Muscle of leg (tissue), 16 donors: ENCODE measurements around the gene IMPACT. TPM values are rescaled to one million over a fixed set of nuclear protein-coding genes. Genes with fewer than 3 reads are reported as not detected.

Experiments used
- DNase-seq: peaks from one replicate; pipeline ENCODE4 v3.0.0; 2013
- H3K27ac ChIP-seq: one replicate; pipeline ENCODE4 v1.5.1; 2013; ENCODE audit warnings: mild to moderate bottlenecking, low read length, control low read depth
- H3K27me3 ChIP-seq: one replicate; pipeline ENCODE4 v1.6.1; 2013; ENCODE audit warnings: low read length; ENCODE audit not compliant: control insufficient read depth, insufficient read depth
- H3K36me3 ChIP-seq: one replicate; pipeline ENCODE4 v1.6.1; 2013; ENCODE audit warnings: low read length; ENCODE audit not compliant: control insufficient read depth, insufficient read depth
- H3K4me1 ChIP-seq: one replicate; pipeline ENCODE4 v1.6.1; 2013; ENCODE audit warnings: low read length; ENCODE audit not compliant: control insufficient read depth, insufficient read depth
- H3K4me3 ChIP-seq: one replicate; pipeline ENCODE4 v1.5.1; 2013; ENCODE audit warnings: low read length, control low read depth
- H3K9me3 ChIP-seq: replicated peaks from 2 replicates; pipeline ENCODE4 v1.6.1; 2013; ENCODE audit warnings: low read depth, low read length; ENCODE audit not compliant: control insufficient read depth
- WGBS: methylation state at CpG from one replicate; pipeline ENCODE4 v1.1.5; 2013; ENCODE audit warnings: missing lambda C conversion rate; ENCODE audit not compliant: insufficient coverage; 5-methylcytosine and 5-hydroxymethylcytosine counted together
- long read RNA-seq, 11 donors: transcript quantifications; one replicate each; lab custom pipeline, GENCODE V29; 2026
- polyA plus RNA-seq, 8 donors: library from polyadenylated mRNA; unstranded; fragments of 120-200 nt; gene quantifications; one replicate each; pipeline versions ENCODE4 v1.2.1 to v1.2.3, GENCODE V29; 2013; ENCODE audit warnings: inconsistent platforms in 1 of 8, low replicate concordance in 1 of 8; ENCODE audit not compliant: insufficient read length in 8 of 8, insufficient read depth in 1 of 8
- total RNA-seq: library from RNA; stranded (reverse); fragments of 120-200 nt; gene quantifications from one replicate; pipeline ENCODE4 v1.2.4, GENCODE V29; 2013

The IMPACT gene, protein sequence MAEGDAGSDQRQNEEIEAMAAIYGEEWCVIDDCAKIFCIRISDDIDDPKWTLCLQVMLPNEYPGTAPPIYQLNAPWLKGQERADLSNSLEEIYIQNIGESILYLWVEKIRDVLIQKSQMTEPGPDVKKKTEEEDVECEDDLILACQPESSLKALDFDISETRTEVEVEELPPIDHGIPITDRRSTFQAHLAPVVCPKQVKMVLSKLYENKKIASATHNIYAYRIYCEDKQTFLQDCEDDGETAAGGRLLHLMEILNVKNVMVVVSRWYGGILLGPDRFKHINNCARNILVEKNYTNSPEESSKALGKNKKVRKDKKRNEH
- total RNA-seq, result 33.2 TPM
- polyA plus RNA-seq, result 10 to 100 TPM; 28.5 to 43.3 (median 37.1) TPM
- long read RNA-seq, donor 1, transcript IMPACT-201 (11 exons, 3,792 nt), result major isoform, 11 of 11 reads
- long read RNA-seq, donor 1, partial matches to known transcripts, result 0 of 11 reads
- long read RNA-seq, donor 1, other reads (novel, unspliced or antisense), result 0 of 11 reads
- long read RNA-seq, donor 2, partial matches to known transcripts, result 0 of 2 reads
- long read RNA-seq, donor 2, other reads (novel, unspliced or antisense), result 0 of 2 reads
- long read RNA-seq, donor 3, transcript IMPACT-201 (11 exons, 3,792 nt), result major isoform, 10 of 12 reads
- long read RNA-seq, donor 3, partial matches to known transcripts, result 0 of 12 reads
- long read RNA-seq, donor 3, other reads (novel, unspliced or antisense), result 0 of 12 reads
- long read RNA-seq, donor 4, transcript IMPACT-201 (11 exons, 3,792 nt), result major isoform, 8 of 8 reads
- long read RNA-seq, donor 4, partial matches to known transcripts, result 0 of 8 reads
- long read RNA-seq, donor 4, other reads (novel, unspliced or antisense), result 0 of 8 reads
- long read RNA-seq, donor 5, transcript IMPACT-201 (11 exons, 3,792 nt), result major isoform, 13 of 13 reads
- long read RNA-seq, donor 5, partial matches to known transcripts, result 0 of 13 reads
- long read RNA-seq, donor 5, other reads (novel, unspliced or antisense), result 0 of 13 reads
- long read RNA-seq, donor 6, transcript IMPACT-201 (11 exons, 3,792 nt), result major isoform, 16 of 24 reads
- long read RNA-seq, donor 6, partial matches to known transcripts, result 8 of 24 reads
- long read RNA-seq, donor 6, other reads (novel, unspliced or antisense), result 0 of 24 reads
- long read RNA-seq, donor 7, transcript IMPACT-201 (11 exons, 3,792 nt), result major isoform, 8 of 10 reads
- long read RNA-seq, donor 7, partial matches to known transcripts, result 0 of 10 reads
- long read RNA-seq, donor 7, other reads (novel, unspliced or antisense), result 0 of 10 reads
- long read RNA-seq, donor 8, transcript IMPACT-201 (11 exons, 3,792 nt), result major isoform, 7 of 7 reads
- long read RNA-seq, donor 8, partial matches to known transcripts, result 0 of 7 reads
- long read RNA-seq, donor 8, other reads (novel, unspliced or antisense), result 0 of 7 reads
- long read RNA-seq, donor 9, transcript IMPACT-201 (11 exons, 3,792 nt), result major isoform, 6 of 6 reads
- long read RNA-seq, donor 9, partial matches to known transcripts, result 0 of 6 reads
- long read RNA-seq, donor 9, other reads (novel, unspliced or antisense), result 0 of 6 reads
- long read RNA-seq, donor 10, transcript IMPACT-201 (11 exons, 3,792 nt), result major isoform, 12 of 13 reads
- long read RNA-seq, donor 10, partial matches to known transcripts, result 0 of 13 reads
- long read RNA-seq, donor 10, other reads (novel, unspliced or antisense), result 0 of 13 reads
- long read RNA-seq, donor 11, transcript IMPACT-201 (11 exons, 3,792 nt), result major isoform, 7 of 14 reads
- long read RNA-seq, donor 11, partial matches to known transcripts, result 6 of 14 reads
- long read RNA-seq, donor 11, other reads (novel, unspliced or antisense), result 0 of 14 reads

DNA sequence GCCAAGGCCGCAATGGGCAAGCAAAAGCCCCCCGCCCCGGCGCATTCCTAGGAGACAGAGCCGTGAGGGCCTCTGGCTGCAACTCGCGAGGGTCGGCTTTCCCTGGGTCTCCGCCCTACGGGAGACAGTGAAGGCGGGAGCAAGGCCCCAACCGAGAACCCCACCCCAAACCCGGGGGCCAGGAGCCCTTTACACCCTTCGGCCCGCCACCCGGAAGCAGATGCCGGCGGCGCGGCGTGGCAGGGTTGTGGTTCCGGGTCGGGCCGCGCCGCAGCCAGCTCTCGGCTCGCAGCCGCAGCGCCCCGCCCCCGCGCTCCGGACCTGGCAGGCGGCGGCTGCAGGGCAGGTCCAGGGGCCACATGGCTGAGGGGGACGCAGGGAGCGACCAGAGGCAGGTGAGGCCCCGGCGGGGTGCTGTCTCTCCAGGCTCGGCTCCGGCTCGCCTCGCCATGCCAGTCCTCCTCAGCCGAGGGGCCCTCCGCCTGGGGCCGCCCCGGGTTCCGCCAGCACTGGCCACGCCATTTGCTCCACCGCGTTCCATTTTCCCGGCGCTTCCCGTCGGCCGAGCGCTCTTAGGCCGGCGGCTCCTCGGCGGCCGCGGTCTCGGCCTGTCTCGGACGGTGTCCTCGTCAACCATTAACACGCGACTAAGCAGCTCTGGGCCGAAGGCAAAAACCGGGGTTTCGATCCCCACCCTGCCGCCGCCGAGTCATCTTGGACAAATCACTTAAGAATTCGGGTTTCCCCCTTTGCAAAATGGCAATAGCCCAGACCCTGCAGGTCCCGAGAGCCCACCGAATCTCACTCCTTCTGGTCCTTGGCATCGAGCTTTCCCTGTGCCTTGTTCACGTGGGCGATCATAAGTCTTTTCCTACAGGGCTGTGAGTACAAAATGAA, at the start of gene IMPACT:
Gene IMPACT, plus strand, starts transcription at position 273 of the 897 bp plus-strand sequence. Its CDS starts 87 bp downstream, at position 360.
- DNase-seq, result peak; percentile 91
- Histone ChIP-seq H3K9me3 (no peaks in the 10 kb centered on the region), H3K4me1 (no peaks in the 10 kb centered on the region), H3K36me3 (peaks cover 6% of the 10 kb centered on the region), H3K27me3 (peaks cover 14% of the 10 kb centered on the region), H3K4me3 (peak within 1 kb of the TSS; percentile 86), H3K27ac (peak within 1 kb of the TSS; percentile 80)
- WGBS, result under 1% methylated on average over 80 of the region's 82 CpGs

DNA sequence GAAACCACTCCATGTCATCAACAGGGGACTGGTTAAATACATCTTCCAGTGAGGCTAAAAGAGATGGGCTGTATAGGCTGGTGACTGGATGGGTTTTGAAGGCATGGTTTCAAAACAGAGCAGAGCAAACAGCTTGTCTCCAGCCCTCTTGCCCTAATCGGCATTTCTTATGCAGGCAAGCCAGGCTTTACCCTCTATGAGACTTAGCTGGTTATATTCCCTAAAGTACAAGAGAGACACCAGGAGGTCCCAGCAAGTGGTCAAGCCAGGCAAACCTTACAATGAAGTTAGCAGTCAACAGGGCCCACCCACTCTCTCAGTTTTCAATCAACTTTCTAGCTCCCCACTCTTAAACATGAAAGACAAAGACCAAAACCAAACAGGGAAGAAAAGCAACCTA, 47.9 kb upstream of the IMPACT start:
- no peaks in the 10 kb centered on the region for H3K27me3 ChIP-seq
- no peak for DNase-seq
- no peak overlapping the region for H3K27ac ChIP-seq
- H3K9me3 ChIP-seq, result no peaks in the 10 kb centered on the region
- H3K4me1 ChIP-seq, result no peaks in the 10 kb centered on the region
- no peak overlapping the region for H3K4me3 ChIP-seq
- WGBS, result 80% methylated on average over 1 of the region's 1 CpG
- H3K36me3 ChIP-seq, result peaks cover 14% of the 10 kb centered on the region

DNA sequence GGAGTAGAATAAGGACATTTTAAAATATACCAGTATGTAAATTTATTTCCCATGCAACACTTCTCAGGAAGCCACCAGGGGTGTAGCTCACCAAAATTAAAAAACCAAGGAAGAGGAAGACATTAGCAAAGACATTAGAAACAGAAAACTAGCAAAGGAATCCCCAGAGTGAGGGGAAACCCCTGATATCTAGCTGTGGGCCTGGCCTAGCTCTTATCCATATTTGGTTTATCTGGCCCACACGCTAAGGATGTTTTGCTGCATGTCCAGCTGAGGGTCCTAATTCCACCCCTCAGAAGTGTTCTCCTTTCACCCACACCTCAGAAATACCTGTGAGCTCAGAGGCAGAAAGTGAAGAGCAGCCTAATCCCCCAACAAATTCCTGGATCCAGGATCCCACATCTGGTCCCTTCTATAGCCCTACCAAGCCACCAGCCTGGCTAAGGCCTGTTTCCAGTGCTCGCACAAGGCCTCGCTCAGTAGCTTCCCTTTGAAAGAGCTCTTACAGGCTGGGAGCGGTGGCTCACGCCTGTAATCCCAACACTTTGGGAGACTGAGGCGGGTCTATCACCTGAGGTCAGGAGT, 46.2 kb upstream of the IMPACT start:
- H3K36me3 ChIP-seq, result peaks cover 4% of the 10 kb centered on the region
- peaks cover 2% of the 10 kb centered on the region for H3K4me1 ChIP-seq
- no peak for DNase-seq
- H3K9me3 ChIP-seq, result no peaks in the 10 kb centered on the region
- H3K27ac ChIP-seq, result no peak overlapping the region
- no peaks in the 10 kb centered on the region for H3K27me3 ChIP-seq
- 93% methylated on average over 6 of the region's 6 CpGs for WGBS
- no peak overlapping the region for H3K4me3 ChIP-seq

DNA sequence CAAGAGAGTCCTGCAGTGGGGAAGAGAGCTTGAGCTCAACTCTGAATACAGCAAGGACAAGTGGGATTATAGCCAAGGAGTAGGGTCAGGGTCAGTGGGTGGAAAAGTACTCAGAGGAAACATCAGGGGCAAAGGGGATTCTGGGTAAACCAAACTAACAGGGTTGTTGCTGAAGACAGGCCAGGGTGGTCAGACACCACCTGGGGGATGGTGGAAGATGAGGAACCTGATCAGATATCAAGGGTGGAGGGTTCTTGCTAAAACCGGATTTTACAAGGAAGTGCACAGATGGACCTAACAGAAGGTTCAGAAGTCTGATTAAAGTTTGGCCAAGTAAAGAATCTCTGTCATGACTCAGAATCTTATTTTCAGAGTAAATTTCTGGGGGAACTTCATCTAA, 45.3 kb upstream of the IMPACT start:
- H3K4me3 ChIP-seq, result no peak overlapping the region
- H3K27me3 ChIP-seq, result no peaks in the 10 kb centered on the region
- 33% methylated on average over 1 of the region's 1 CpG for WGBS
- H3K27ac ChIP-seq, result no peak overlapping the region
- DNase-seq, result no peak
- H3K9me3 ChIP-seq, result no peaks in the 10 kb centered on the region
- H3K4me1 ChIP-seq, result peaks cover 5% of the 10 kb centered on the region
- peaks cover 4% of the 10 kb centered on the region for H3K36me3 ChIP-seq

DNA sequence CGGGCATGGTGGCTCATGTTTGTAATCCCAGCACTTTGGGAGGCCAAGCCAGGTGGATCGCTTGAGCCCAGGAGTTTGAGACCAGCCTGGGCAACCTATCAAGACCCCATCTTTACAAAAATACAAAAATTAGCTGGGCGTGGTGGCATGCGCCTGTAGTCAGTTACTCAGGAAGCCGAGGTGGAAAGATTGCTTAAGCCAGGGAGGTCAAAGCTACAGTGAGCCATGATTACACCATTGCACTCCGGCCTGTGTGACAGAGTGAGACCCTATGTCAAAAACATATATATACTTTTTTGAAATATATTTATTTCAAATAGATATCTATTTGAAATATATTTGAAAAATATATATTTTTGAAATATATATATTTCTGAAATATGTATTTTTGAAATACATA, 39.8 kb upstream of the IMPACT start:
- Histone ChIP-seq H3K36me3 (no peaks in the 10 kb centered on the region), H3K9me3 (no peaks in the 10 kb centered on the region), H3K4me1 (peaks cover 17% of the 10 kb centered on the region), H3K27me3 (no peaks in the 10 kb centered on the region), H3K27ac (no peak overlapping the region), H3K4me3 (no peak overlapping the region)
- 100% methylated on average over 1 of the region's 6 CpGs for WGBS
- no peak for DNase-seq

DNA sequence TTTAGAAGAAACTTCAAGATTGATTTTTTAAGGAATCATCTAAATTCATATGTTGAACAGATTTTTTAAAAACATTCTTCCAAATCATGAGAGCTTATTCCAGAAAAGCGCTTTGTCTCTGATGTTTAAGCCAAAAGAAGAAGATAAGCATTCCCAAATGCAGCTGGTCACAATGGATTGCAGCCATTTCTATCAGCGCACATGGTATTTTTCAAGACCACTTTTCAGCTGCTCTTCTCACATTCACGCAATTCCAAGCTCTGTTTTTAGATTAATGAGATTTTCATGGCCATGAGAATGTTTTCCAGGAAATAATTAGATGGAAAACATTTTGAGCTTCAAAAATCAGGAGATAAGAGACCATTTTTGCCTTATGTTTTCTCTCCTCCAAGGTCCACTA, 37.5 kb upstream of the IMPACT start:
- Histone ChIP-seq H3K36me3 (no peaks in the 10 kb centered on the region), H3K4me3 (no peak overlapping the region), H3K4me1 (peaks cover 16% of the 10 kb centered on the region), H3K27ac (peak overlapping the region; percentile 65), H3K27me3 (no peaks in the 10 kb centered on the region), H3K9me3 (no peaks in the 10 kb centered on the region)
- DNase-seq, result peak; percentile 86
- WGBS, result no CpG with 5 or more reads among the region's 3 CpGs

DNA sequence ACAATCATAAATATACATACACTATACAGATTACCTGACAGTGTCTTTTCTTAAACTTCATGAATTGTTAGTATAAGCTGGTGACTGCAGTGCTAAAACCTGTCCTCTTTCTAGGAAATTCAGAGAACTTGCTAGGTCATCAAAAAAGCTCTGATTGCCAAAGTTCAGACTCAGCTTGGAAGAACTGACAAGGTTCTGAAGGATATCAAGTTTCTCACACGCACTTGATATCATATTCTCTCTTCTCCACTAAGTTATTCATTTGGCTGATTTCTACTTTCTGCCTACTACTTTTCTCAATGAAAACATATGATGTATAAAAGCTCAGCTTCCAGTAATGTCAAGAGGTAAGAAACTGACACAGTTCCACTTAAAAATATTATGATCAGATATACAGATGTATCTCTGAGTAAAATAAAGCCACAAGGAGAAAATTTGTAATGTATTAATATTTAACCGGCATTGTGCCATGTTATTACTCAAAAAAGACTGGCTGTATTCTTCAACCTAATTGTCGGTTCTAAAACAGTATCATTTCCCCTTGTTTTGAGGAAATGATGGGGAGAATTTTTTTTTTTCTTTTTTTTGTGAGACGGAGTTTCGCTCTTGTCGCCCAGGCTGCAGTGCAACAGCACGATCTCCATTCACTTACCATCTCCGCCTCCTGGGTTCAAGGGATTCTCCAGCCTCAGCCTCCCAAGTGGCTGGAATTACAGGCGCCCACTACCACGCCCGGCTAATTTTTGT, 31.2 kb upstream of the IMPACT start:
- Histone ChIP-seq H3K27me3 (no peaks in the 10 kb centered on the region), H3K4me1 (peaks cover 2% of the 10 kb centered on the region), H3K9me3 (no peaks in the 10 kb centered on the region), H3K27ac (no peak overlapping the region), H3K36me3 (no peaks in the 10 kb centered on the region), H3K4me3 (no peak overlapping the region)
- WGBS, result no CpG with 5 or more reads among the region's 11 CpGs
- DNase-seq, result peak; percentile 21

DNA sequence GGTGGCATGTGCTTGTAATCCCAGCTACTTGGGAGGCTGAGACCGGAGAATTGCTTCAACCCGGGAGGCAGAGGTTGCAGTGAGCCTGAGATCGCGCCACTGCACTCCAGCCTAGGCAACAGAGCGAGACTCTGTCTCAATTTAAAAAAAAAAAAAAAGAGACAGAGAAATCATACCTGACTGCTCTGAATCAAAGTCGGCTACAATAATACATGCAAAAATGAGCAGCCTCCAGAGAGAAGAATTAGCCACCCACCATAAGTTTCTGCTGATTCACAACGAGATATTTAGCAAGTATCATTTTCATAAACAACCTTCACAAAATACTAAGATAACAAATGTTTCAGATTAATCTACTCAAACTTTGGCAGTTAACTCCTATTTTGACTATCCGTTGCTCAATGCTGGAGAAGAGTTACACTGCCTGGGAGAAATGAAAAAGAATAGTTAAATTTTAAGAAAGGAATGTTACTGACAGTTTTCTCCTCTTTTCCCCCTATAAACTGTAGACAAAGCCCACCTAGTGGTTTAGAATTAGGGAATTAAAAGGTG, 30.3 kb upstream of the IMPACT start:
- Histone ChIP-seq H3K4me1 (peaks cover 2% of the 10 kb centered on the region), H3K27me3 (no peaks in the 10 kb centered on the region), H3K4me3 (no peak overlapping the region), H3K9me3 (no peaks in the 10 kb centered on the region), H3K27ac (no peak overlapping the region), H3K36me3 (no peaks in the 10 kb centered on the region)
- DNase-seq, result no peak
- WGBS, result no CpG with 5 or more reads among the region's 8 CpGs
